WTC11 (cell line): ENCODE measurements around the gene HRC.

Source experiments
- ELF4 ChIP-seq: sonication (generic); formaldehyde crosslinking; IDR thresholded peaks from 2 replicates; pipeline ENCODE4 v1.8.1; 2022; ENCODE audit warnings: low read depth, mild to moderate bottlenecking, moderate library complexity, missing genetic modification reagents
- ETV6 ChIP-seq: sonication (generic); formaldehyde crosslinking; IDR thresholded peaks from 2 replicates; pipeline ENCODE4 v1.8.1; 2022; ENCODE audit warnings: mild to moderate bottlenecking, missing genetic modification reagents
- FOXJ3 ChIP-seq: sonication (generic); formaldehyde crosslinking; IDR thresholded peaks from 2 replicates; pipeline ENCODE4 v1.9.0; 2021; ENCODE audit warnings: missing genetic modification reagents, mild to moderate bottlenecking, borderline replicate concordance
- NFYB ChIP-seq: sonication (generic); formaldehyde crosslinking; conservative IDR thresholded peaks from 2 replicates; pipeline ENCODE4 v1.8.0; 2022; ENCODE audit warnings: low read depth, missing genetic modification reagents
- RORB ChIP-seq: fragments of 250-450 bp; sonication (Bioruptor Pico); IDR thresholded peaks from 2 replicates; pipeline ENCODE4 v1.9.0; 2021; ENCODE audit warnings: mild to moderate bottlenecking
- ZBTB21 ChIP-seq: sonication (generic); formaldehyde crosslinking; IDR thresholded peaks from 2 replicates; pipeline ENCODE4 v1.8.1; 2023; ENCODE audit warnings: mild to moderate bottlenecking, missing genetic modification reagents, borderline replicate concordance
- TF ChIP-seq, protein P1 (sequence below): sonication (generic); formaldehyde crosslinking; IDR thresholded peaks from 2 replicates; pipeline ENCODE4 v1.8.1; 2022; ENCODE audit warnings: low read depth, missing genetic modification reagents, borderline replicate concordance
- TF ChIP-seq, protein P2 (sequence below): fragments of 200-600 bp; IDR thresholded peaks from 2 replicates; pipeline ENCODE4 v1.8.0; 2022; ENCODE audit warnings: antibody characterized with exemption
- TF ChIP-seq, protein P3 (sequence below): sonication (generic); formaldehyde crosslinking; IDR thresholded peaks from 2 replicates; pipeline ENCODE4 v1.8.1; 2022; ENCODE audit warnings: mild to moderate bottlenecking, moderate library complexity, missing genetic modification reagents
- TF ChIP-seq, protein P4 (sequence below): sonication (generic); formaldehyde crosslinking; IDR thresholded peaks from 2 replicates; pipeline ENCODE4 v1.8.1; 2023; ENCODE audit warnings: mild to moderate bottlenecking, missing genetic modification reagents, moderate library complexity

DNA sequence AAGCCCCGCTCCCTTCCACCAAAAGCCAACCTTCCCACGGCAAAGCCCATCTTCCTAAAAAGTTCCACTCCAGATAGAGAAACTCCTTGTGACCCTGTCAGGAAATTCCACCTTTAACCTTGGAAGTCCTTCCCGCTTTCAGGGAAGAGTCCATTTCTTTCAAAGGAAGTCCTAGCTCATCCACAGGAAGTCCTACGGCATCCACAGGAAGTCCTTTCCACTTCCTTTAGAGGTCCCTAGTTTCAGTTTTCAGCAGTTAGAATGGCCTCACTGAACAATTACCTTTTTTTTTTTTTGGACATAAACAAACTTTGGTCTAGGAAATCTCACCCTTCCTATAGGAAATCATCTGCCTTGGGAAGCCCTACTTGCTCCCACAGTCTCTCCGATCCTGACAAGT, 34.1 kb upstream of the HRC start:
- TF ChIP-seq, protein P1, sequence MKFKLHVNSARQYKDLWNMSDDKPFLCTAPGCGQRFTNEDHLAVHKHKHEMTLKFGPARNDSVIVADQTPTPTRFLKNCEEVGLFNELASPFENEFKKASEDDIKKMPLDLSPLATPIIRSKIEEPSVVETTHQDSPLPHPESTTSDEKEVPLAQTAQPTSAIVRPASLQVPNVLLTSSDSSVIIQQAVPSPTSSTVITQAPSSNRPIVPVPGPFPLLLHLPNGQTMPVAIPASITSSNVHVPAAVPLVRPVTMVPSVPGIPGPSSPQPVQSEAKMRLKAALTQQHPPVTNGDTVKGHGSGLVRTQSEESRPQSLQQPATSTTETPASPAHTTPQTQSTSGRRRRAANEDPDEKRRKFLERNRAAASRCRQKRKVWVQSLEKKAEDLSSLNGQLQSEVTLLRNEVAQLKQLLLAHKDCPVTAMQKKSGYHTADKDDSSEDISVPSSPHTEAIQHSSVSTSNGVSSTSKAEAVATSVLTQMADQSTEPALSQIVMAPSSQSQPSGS (CRISPR knock-in tag), result no peak
- TF ChIP-seq RORB (CRISPR knock-in tag) (no peak), ZBTB21 (CRISPR knock-in tag) (no peak), FOXJ3 (CRISPR knock-in tag) (no peak), NFYB (no peak), ELF4 (no peak), ETV6 (no peak)
- TF ChIP-seq, protein P2, sequence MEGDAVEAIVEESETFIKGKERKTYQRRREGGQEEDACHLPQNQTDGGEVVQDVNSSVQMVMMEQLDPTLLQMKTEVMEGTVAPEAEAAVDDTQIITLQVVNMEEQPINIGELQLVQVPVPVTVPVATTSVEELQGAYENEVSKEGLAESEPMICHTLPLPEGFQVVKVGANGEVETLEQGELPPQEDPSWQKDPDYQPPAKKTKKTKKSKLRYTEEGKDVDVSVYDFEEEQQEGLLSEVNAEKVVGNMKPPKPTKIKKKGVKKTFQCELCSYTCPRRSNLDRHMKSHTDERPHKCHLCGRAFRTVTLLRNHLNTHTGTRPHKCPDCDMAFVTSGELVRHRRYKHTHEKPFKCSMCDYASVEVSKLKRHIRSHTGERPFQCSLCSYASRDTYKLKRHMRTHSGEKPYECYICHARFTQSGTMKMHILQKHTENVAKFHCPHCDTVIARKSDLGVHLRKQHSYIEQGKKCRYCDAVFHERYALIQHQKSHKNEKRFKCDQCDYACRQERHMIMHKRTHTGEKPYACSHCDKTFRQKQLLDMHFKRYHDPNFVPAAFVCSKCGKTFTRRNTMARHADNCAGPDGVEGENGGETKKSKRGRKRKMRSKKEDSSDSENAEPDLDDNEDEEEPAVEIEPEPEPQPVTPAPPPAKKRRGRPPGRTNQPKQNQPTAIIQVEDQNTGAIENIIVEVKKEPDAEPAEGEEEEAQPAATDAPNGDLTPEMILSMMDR, result no peak
- TF ChIP-seq, protein P3, sequence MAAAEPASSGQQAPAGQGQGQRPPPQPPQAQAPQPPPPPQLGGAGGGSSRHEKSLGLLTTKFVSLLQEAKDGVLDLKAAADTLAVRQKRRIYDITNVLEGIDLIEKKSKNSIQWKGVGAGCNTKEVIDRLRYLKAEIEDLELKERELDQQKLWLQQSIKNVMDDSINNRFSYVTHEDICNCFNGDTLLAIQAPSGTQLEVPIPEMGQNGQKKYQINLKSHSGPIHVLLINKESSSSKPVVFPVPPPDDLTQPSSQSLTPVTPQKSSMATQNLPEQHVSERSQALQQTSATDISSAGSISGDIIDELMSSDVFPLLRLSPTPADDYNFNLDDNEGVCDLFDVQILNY (CRISPR knock-in tag), result no peak
- TF ChIP-seq, protein P4, sequence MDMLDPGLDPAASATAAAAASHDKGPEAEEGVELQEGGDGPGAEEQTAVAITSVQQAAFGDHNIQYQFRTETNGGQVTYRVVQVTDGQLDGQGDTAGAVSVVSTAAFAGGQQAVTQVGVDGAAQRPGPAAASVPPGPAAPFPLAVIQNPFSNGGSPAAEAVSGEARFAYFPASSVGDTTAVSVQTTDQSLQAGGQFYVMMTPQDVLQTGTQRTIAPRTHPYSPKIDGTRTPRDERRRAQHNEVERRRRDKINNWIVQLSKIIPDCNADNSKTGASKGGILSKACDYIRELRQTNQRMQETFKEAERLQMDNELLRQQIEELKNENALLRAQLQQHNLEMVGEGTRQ (CRISPR knock-in tag), result no peak
